Panc1 (cell line): ENCODE results near the gene PLEKHG2. TPM values are rescaled to one million over a fixed set of nuclear protein-coding genes. Genes with fewer than 3 reads are reported as not detected.

Source experiments
- ATAC-seq: fragments of 200-7000 bp; cut with Tn5 transposase; 2 replicates; pipeline ENCODE4 v1.9.1; 2020; ENCODE audit warnings: mild to moderate bottlenecking, moderate library complexity
- BruUV-seq: library from RNA; stranded (reverse); fragments of 400-500 nt; replicated peaks from 2 replicates; lab custom pipeline; 2021; lab: Mats Ljungman, UMichigan
- CTCF ChIA-PET: fragments of 300-600 bp; sonication (Branson Sonifier 250); formaldehyde crosslinking; loops from one replicate; lab custom pipeline; 2022; ENCODE audit warnings: antibody characterized with exemption; lab: Charles Lee
- POLR2A ChIA-PET: fragments of 300-600 bp; sonication (Branson Sonifier 250); formaldehyde crosslinking; loops from one replicate; lab custom pipeline; 2022; ENCODE audit warnings: antibody characterized with exemption; lab: Charles Lee
- DNase-seq: peaks from one replicate; pipeline ENCODE4 v3.0.0-alpha.2; 2010; ENCODE audit warnings: low read depth, low spot score
- H3K27ac ChIP-seq: 2 replicates; pipeline ENCODE4 v1.5.1; 2011; ENCODE audit warnings: mild to moderate bottlenecking, low read length, inconsistent platforms
- H3K27me3 ChIP-seq: fragments of 200-500 bp; sonication (Bioruptor generic); 2 replicates; pipeline ENCODE4 v1.6.0; 2014; ENCODE audit warnings: low read length, inconsistent platforms; ENCODE audit not compliant: control insufficient read depth, insufficient read depth
- H3K36me3 ChIP-seq: fragments of 200-500 bp; sonication (Bioruptor generic); 2 replicates; pipeline ENCODE4 v1.5.1; 2014; ENCODE audit warnings: inconsistent platforms, mild to moderate bottlenecking, low read length, moderate library complexity; ENCODE audit not compliant: control insufficient read depth, insufficient read depth
- H3K4me1 ChIP-seq: 2 replicates; pipeline ENCODE4 v1.5.1; 2011; ENCODE audit warnings: inconsistent platforms, mild to moderate bottlenecking, low read length, moderate library complexity; ENCODE audit not compliant: control insufficient read depth, insufficient read depth
- H3K4me3 ChIP-seq, 2 experiments: 2 replicates each; pipeline ENCODE4 v1.5.1; 2011 to 2012; ENCODE audit warnings: low read depth in 2 of 2, low read length in 2 of 2, mild to moderate bottlenecking in 2 of 2, inconsistent platforms in 1 of 2, moderate library complexity in 1 of 2
- H3K9me3 ChIP-seq: fragments of 200-500 bp; sonication (Bioruptor generic); 2 replicates; pipeline ENCODE4 v1.5.1; 2014; ENCODE audit warnings: low read depth, mild to moderate bottlenecking, inconsistent platforms, low read length, moderate library complexity; ENCODE audit not compliant: control insufficient read depth, insufficient read depth
- CTCF ChIP-seq: fragments of 450-650 bp; IDR thresholded peaks from 2 replicates; pipeline ENCODE4 v1.5.1; 2017; ENCODE audit warnings: mild to moderate bottlenecking
- POLR2AphosphoS5 ChIP-seq: IDR thresholded peaks from 2 replicates; pipeline ENCODE4 v1.6.1; 2012; ENCODE audit warnings: mild to moderate bottlenecking, low read depth, low read length, moderate library complexity
- REST ChIP-seq, 2 experiments: IDR thresholded peaks; 2 replicates each; pipeline ENCODE4 v1.6.1; 2011 to 2012; ENCODE audit warnings: low read depth in 2 of 2, control low read depth in 1 of 2, low read length in 1 of 2, mild to moderate bottlenecking in 1 of 2, moderate library complexity in 1 of 2; ENCODE audit not compliant: insufficient read depth in 1 of 2
- SIN3A ChIP-seq: IDR thresholded peaks from 2 replicates; pipeline ENCODE4 v1.6.1; 2012; ENCODE audit warnings: low read depth, mild to moderate bottlenecking, low read length, moderate library complexity, borderline replicate concordance; ENCODE audit not compliant: insufficient read depth
- TCF7L2 ChIP-seq: IDR thresholded peaks from 2 replicates; pipeline ENCODE4 v1.6.1; 2011; ENCODE audit warnings: mild to moderate bottlenecking, low read depth, low read length, inconsistent platforms
- in situ Hi-C: cut with HindIII; loops from 2 replicates; pipeline ENCODE4 v1.10.0; 2016; ENCODE audit warnings: low sequenced_read_pairs, low pct_unique_long_range_greater_than_20kb
- intact Hi-C: fragments of 100-400 bp; cut with micrococcal nuclease; formaldehyde crosslinking; loops from one replicate; pipeline ENCODE4 v1.10.0; 2022; ENCODE audit not compliant: unreplicated experiment
- total RNA-seq: library from RNA; stranded (reverse); gene quantifications from one replicate; pipeline ENCODE4 v1.2.1, GENCODE V29; 2021; ENCODE audit not compliant: unreplicated experiment

The PLEKHG2 gene
- total RNA-seq, 1 experiment from 2014 or later = 1,988 TPM

GRCh38 chr19:39389631-39390414 is 22.6 kb upstream of the PLEKHG2 start:
- Histone ChIP-seq H3K36me3 (peaks cover 59% of the 10 kb centered on the region), H3K27me3 (no peaks in the 10 kb centered on the region), H3K27ac (peak overlapping the region; percentile 86), H3K4me3 (peak overlapping the region; percentile 39 to 51), H3K4me1 (peaks cover 34% of the 10 kb centered on the region), H3K9me3 (no peaks in the 10 kb centered on the region)
- TF ChIP-seq TCF7L2 = no peak
- TF ChIP-seq REST (IDR thresholded peaks at IDR 0.05; ENCODE audit: insufficient read depth in 1 of 2, low read depth in 2 of 2, low read length in 1 of 2) = no peak
- TF ChIP-seq CTCF = no peak
- no peak for TF ChIP-seq SIN3A
- TF ChIP-seq POLR2AphosphoS5 = no peak
- ATAC-seq (no peak), DNase-seq (no peak)
- intact Hi-C loops (no loop called here), in situ Hi-C loops (loop anchor here (5.0 to 10.0 kb wide), 8 partner anchors 37 to 902 kb away; partner anchors contain the start of gene LEUTX)
- no TSS peak for BruUV-seq
- CTCF ChIA-PET = interaction anchor here (0.5 to 2.0 kb wide), 7 partner anchors 8 to 143 kb away, joined by 3 to 14 read pairs (median 4); partner anchors contain the start of genes EID2B and SAMD4B
- POLR2A ChIA-PET = interaction anchor here (0.5 to 6.4 kb wide), 19 partner anchors 8 to 444 kb away, joined by 3 to 145 read pairs (median 11); partner anchors contain the start of genes DYRK1B, PLEKHG2, RPS16 and SAMD4B

- ChIA-PET CTCF (interaction anchor here (0.5 to 2.2 kb wide), 15 partner anchors 8 to 142 kb away, joined by 3 to 26 read pairs (median 5); partner anchors contain the start of genes EID2B, PLEKHG2, RPS16 and SAMD4B), POLR2A (interaction anchor here (0.6 to 6.4 kb wide), 32 partner anchors 8 to 894 kb away, joined by 3 to 145 read pairs (median 9); partner anchors contain the start of genes DYRK1B, PLEKHG2, PSMC4 and RPS16)
- H3K4me3 ChIP-seq = peak overlapping the region; percentile 39 to 51
- H3K4me1 ChIP-seq = peaks cover 28% of the 10 kb centered on the region
- intact Hi-C loops (no loop called here), in situ Hi-C loops (loop anchor here (5.0 to 10.0 kb wide), 8 partner anchors 37 to 902 kb away; partner anchors contain the start of gene LEUTX)
- peak overlapping the region; percentile 86 for H3K27ac ChIP-seq
- H3K9me3 ChIP-seq = no peaks in the 10 kb centered on the region
- ATAC-seq (no peak; the same call in 1 of the 2 replicates), DNase-seq (no peak)
- no TSS peak for BruUV-seq
- no peak for TF ChIP-seq REST (IDR thresholded peaks at IDR 0.05; ENCODE audit: insufficient read depth in 1 of 2, low read depth in 2 of 2, low read length in 1 of 2)
- TF ChIP-seq POLR2AphosphoS5 = no peak
- no peak for TF ChIP-seq SIN3A
- no peak for TF ChIP-seq CTCF
- TF ChIP-seq TCF7L2 = no peak
- H3K27me3 ChIP-seq = no peaks in the 10 kb centered on the region
- peaks cover 59% of the 10 kb centered on the region for H3K36me3 ChIP-seq
Measured at GRCh38 chr19:39390451-39390750, 22.1 kb upstream of the PLEKHG2 start.
